H7 (cell line): ENCODE results near the gene EMX1. TPM values are rescaled to one million over a fixed set of nuclear protein-coding genes. Genes with fewer than 3 reads are reported as not detected.

Experiments
- DNase-seq: peaks from one replicate; pipeline ENCODE4 v3.0.0; 2012
- H3K27me3 ChIP-seq: 2 replicates; pipeline ENCODE4 v1.6.0; 2011; ENCODE audit warnings: mild to moderate bottlenecking, low read length; ENCODE audit not compliant: control insufficient read depth, insufficient read depth
- H3K36me3 ChIP-seq: replicated peaks from 2 replicates; pipeline ENCODE4 v1.5.1; 2011; ENCODE audit warnings: low read length; ENCODE audit not compliant: control insufficient read depth, insufficient read depth
- H3K4me3 ChIP-seq: 2 replicates; pipeline ENCODE4 v1.5.1; 2011; ENCODE audit warnings: low read depth, mild to moderate bottlenecking, control low read depth, low read length, moderate library complexity; ENCODE audit not compliant: insufficient read depth
- total RNA-seq: library from RNA; depleted of rRNA; stranded (reverse); fragments of >200 nt; shearing (Covaris generic); gene quantifications from 2 replicates; pipeline ENCODE4 v1.2.3, GENCODE V29; 2014

EMX1 gene
- total RNA-seq, 1 experiment from 2014 or later, result 0.28 TPM

DNA sequence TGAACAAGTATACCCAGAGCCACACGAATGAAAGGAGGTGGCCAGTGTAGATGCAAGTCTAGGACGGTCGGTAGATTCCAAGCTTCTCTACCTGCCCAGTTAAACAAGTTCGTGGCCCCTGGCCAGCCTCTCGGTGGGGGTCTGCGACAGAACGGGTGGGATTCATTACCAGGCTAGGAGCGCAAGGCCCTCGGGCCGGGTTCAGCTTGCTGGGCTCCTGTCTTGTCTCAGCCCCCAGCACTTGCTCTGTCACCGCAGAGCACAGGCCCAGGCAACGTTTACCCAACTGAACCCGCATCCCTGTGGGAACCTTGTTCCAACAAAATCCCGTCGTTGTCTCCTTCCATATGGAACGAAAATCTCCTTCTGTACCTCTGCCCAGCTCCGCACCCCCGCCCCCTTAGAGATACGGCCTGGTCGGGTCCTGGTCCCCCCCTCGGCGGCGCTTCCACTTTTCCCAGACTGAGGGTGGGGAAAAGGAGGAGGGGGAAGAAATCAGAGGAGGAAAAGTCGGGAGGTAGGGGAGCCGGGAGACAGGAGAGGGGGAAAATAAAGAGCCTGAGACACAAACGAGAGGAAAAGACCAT, 1.9 kb upstream of the EMX1 start:
- peaks cover 97% of the 10 kb centered on the region for H3K27me3 ChIP-seq
- H3K4me3 ChIP-seq, result peak overlapping the region; percentile 49
- H3K36me3 ChIP-seq, result no peaks in the 10 kb centered on the region
- DNase-seq, result peak; percentile 80

DNA sequence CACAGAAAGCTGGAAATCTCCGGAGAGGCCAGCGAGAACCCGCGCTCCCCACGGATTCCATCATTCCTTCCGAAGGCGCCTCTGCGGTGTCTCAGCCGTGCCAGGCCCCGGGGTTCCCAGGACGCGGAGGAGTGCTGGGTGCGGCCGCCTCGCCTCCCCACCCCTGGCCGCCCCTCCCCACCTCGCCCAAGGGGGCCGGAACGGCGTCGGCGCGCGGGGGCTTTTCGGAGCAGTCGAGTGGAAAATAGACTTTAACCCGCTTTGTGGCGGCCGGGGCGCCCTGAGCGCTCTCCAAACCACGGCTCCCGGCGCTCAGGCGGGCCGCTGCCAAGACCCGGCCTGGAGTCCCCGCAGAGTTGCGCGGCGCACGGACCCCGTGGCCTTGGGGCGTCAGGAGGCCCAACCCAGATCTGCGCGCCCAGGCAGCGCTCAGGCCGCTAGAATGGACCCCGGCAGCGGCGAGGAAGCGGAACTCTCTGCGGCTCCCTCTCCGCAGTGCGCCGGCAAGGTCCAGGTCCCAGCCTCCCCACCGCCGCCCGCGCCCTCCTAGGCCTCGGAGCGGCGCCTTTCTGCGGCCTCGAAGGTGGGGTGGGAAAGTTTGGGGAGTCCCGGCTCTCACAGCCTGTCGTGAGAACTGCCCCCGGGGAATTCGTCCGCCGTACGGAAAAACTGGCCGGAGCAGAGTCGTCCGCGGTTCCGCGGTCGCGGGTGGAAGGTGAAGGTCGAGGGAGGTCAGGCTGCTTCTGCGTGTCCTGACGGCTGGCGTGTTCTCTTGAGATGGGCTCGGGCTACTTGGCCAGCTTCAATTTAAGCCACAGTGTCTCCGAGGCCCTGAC, 1.2 kb upstream of the EMX1 start:
- H3K27me3 ChIP-seq, result peaks cover 98% of the 10 kb centered on the region
- no peaks in the 10 kb centered on the region for H3K36me3 ChIP-seq
- DNase-seq, result peak; percentile 93
- H3K4me3 ChIP-seq, result peak overlapping the region; percentile 49

DNA sequence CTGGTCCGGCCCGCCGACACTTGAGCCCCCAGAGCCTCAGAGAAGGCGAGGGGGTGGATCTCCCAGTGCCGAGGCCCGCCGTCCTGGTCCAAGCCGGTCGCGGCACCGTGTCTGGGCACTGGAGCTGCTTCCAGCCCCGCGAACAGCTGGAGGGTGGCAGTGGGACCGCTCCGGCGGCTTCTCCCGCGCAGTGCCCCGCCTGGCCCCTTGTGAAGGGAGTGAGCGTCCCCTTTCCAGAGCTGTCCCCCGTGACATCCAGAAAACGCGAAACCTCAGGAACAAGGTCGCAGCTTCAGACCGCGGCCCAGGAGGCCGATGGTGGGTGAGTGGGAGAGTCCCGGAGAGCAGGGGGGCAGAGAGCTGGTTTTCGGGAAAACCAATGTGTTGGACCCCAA, 579 bp upstream of the EMX1 start:
- peak overlapping the region; percentile 49 for H3K4me3 ChIP-seq
- peak; percentile 81 for DNase-seq
- H3K36me3 ChIP-seq, result no peaks in the 10 kb centered on the region
- H3K27me3 ChIP-seq, result peaks cover 98% of the 10 kb centered on the region

DNA sequence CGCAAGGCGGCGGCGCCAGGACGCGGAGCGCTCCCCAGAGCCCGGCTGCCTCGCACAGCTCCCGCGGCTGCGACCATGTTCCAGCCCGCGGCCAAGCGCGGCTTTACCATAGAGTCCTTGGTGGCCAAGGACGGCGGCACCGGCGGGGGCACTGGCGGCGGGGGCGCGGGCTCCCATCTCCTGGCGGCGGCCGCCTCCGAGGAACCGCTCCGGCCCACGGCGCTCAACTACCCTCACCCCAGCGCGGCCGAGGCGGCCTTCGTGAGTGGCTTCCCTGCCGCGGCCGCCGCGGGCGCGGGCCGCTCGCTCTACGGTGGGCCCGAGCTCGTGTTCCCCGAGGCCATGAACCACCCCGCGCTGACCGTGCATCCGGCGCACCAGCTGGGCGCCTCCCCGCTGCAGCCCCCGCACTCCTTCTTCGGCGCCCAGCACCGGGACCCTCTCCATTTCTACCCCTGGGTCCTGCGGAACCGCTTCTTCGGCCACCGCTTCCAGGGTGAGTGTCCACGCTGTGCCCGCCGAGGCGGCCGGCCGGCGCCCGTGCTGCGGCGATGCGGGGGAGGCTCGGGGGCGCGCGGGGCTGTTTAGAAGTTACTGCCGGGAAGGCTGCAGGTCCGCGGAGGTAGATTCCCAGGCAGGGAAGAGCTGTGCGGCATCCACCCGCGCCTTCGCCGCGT, 696 bp downstream of the EMX1 start:
- H3K4me3 ChIP-seq, result peak overlapping the region; percentile 31
- peaks cover 98% of the 10 kb centered on the region for H3K27me3 ChIP-seq
- DNase-seq, result peak; percentile 75
- no peaks in the 10 kb centered on the region for H3K36me3 ChIP-seq

DNA sequence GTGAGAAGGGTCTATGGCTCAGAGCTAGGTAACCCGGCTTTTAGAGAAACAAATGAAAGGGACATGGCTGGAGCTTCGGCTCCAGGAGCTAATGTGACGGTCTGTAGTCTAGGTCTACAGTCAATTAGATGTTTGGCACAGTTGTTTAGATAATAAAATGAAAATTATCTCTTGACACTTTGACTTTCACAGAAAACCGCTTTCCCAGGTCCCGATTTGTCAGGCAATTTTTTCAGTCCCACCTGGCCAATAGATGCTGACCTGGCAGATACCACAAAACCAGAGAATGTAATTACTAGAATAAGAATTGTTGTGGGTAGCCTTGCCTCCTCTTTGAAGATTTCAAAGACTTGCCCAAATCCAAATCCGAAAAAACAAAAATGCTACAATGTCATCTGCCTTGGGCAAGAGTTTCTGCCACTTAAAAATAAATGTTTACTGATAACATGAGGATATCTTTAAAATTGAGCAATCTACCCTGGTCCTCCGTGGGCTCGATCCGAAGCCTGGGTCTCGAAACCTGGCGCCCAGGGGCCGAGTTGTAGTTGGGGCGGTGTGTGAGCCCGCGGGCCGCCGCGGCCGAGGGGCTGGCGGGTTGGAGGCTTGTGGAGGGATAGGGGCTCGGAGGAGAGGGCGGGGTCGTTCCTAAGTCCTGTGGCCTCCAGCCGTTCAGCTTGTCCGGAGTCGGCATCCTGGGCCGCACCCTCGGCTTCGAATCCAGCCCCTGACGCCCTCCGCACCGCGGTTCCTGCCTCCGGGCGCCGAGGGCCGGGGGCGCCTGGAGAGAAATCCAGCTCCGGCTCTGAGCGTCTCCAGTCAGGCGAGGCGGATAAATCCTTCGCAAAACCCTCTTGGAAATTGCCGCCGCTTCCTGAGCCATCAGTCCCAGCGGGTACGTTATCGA, 2.3 kb downstream of the EMX1 start:
- no peaks in the 10 kb centered on the region for H3K36me3 ChIP-seq
- H3K4me3 ChIP-seq, result peak overlapping the region; percentile 20; the same call in 1 of the 2 replicates
- DNase-seq, result peak; percentile 86
- peaks cover 98% of the 10 kb centered on the region for H3K27me3 ChIP-seq

DNA sequence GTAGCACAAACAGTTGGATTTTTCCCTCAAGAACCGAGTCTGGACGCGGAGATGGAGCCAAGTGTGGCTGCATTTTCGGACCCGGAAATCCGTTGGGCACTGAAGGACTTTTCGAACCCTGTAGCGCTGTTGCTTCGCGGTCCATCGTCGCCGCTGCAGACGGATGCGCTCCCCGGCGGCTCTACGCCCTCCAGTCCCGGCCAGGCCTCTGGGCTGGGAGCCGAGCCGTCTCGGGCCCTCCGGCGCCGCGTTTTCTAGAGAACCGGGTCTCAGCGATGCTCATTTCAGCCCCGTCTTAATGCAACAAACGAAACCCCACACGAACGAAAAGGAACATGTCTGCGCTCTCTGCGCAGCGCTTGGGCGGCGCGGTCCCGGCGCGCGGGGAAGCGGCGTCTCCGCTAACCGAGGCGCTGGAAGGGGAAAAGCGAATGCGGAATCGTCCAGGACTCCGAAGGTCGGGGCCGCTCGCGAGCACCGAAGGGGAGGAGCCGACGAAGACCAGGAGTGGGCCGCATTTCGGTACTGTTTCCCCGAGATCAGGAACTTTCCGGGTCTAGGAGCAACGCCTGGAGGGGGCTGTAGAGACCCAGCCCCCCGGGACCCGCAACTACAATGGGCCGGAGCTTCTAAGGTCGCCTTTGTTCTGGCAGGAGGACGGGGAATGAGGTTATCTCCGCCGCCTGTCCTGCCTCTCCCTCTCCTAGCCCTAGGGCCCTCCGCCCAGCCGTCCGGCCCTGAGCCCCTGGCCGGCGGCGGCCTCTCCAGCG, 3.2 kb downstream of the EMX1 start:
- Histone ChIP-seq H3K27me3 (peaks cover 98% of the 10 kb centered on the region), H3K4me3 (peak overlapping the region; percentile 20; the same call in 1 of the 2 replicates), H3K36me3 (no peaks in the 10 kb centered on the region)
- DNase-seq, result peak; percentile 90

DNA sequence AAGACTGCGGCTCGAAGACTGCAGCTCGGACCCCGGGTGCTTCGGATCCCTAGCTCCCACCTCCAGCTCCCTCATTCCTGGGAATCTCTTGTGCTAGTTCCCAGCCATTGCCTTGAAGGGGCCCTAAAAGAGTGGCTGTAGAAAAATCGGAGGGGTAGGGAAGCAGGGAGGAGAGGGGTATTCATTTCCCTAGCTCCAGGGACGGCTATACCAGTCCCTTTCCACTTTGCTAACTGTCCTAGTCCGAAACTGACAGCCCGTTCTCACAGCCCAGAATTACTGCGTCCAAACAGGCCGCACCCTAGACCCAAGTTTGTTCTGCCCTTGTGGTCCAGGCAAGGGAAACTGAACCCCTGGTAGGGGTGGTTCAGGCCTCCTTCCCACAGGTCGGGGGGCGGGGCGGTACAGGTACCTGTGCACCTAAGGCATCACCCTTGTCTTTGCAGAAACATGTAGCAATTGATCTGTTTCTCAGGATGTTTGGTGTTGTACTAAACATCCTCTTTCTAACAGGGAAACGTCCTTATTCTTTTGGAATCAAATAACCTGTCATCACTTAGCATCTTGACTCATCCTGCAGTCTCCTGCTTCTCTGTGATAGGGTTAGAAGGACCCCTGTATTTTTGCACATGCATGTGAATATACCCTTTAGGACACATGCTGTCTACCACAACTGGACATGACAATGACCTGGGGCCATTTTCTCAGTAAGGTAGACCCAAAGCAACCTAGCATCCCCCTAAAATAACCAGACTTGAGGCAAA, 4.0 kb downstream of the EMX1 start:
- no peak overlapping the region for H3K4me3 ChIP-seq
- peak; percentile 61 for DNase-seq
- H3K27me3 ChIP-seq, result peaks cover 98% of the 10 kb centered on the region
- H3K36me3 ChIP-seq, result no peaks in the 10 kb centered on the region

DNA sequence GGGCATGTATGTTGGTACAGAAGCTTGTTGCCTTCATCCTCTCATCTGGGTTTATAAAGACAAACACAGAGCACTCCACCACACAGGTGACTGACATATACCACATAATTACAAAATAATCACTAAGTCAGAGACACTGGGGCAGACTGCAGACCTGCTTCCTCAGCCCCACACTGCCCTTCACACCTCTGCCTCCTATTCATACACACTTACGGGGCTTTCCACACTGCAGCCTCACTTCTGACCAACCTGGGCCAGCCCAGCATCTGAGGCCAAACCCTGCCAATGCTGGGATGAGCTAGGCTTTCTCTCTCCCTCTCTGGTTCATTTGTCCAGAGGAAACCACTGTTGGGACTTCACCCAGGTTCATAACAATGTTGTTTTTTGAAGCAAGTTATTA, 4.5 kb downstream of the EMX1 start:
- DNase-seq, result peak; percentile 31
- peaks cover 98% of the 10 kb centered on the region for H3K27me3 ChIP-seq
- H3K36me3 ChIP-seq, result no peaks in the 10 kb centered on the region
- H3K4me3 ChIP-seq, result no peak overlapping the region

DNA sequence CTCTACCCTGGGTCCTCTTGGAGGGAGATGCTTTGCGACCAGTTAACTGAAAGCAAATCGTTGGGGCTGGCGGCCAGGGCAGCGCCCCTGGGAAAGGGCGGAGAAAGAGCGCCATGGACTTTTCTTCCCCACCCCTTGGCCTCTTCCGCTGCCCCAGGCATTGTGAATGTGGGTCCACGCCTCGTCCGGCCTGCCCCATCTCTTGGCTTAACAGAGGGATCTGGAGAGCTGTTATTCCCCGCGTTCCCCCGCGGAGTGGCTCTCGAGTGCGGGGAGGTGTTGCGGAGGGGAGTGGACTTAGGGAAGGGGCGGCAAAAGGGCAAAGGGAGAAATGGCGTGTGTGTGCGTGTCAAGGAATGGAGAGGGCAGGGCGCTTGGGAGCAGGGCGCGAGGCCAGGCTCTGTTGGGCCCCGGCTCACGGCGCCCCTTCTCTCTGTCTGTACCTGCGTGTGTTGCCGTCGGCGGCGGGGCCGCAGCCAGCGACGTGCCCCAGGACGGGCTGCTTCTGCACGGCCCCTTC, 6.6 kb downstream of the EMX1 start:
- Histone ChIP-seq H3K4me3 (peak overlapping the region; percentile 19), H3K27me3 (peaks cover 100% of the 10 kb centered on the region), H3K36me3 (no peaks in the 10 kb centered on the region)
- peak; percentile 86 for DNase-seq

DNA sequence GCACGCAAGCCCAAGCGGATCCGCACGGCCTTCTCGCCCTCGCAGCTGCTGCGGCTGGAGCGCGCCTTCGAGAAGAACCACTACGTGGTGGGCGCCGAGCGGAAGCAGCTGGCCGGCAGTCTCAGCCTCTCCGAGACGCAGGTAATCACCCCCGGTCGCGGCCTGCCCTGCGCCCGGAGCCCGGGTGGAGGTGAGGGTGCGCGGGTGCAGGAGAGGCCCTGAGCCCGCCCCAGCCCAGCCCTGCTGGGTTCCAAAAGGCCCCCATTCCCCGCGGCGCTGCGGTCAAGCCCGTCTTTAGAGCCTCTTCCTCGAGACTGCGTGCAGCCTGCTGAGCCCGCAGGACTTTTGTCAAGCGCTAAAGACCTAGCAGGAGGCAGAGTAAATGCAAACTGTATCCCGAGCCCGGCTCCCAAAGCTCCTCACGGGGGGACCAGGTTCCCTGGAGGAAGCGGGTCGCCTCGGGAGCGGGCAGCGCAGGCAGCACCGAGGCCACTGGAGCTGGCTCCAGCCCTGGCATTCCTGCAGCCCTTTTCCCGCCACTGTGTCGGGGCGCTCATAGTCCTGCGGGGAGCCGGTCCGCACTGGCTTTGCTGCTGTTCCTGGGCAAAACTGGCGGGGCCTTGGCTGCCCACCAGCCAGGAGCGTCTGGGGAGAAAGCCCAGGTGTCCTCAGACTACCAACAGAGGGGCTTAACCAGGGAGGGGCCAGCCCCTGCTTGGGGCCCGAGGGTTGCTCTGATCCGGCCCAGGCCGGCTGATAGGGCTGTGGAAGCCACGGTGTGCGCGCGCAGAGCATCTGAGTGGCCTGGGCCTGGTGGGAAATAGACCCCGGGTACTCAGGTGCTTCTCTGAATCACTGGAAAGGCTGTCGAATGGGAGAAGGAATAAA, 7.3 kb downstream of the EMX1 start:
- H3K27me3 ChIP-seq, result peaks cover 100% of the 10 kb centered on the region
- peak; percentile 88 for DNase-seq

DNA sequence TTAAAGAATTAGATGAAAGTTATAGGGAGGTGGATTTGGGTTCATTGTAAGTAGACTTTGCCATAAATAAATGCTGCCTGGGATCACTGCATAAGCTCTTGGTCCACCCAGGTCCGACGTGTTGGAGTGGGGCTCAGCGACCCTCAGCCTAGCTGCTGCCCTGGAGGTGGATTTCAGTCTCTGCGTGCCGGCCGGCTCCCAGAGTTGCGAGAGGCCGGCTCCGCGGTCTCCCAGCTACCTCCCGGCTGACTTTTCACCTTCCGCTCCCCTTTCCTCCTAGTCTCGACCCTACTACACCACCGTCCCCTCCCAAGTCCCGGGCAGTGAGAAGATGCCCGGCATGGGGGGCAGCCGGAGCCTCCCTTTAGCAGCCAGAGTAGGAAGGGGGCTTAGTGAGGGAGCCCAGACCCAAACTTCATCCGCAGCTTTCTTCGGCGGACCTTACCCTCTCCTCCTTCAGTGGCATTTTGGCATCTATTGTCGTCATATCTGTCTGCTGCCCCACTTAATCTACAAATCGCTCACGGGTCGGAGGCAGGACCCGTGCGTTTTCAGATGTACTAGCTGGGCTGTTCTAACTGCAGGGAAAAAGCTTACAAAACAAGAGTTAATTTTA, 8.1 kb downstream of the EMX1 start:
- no peak overlapping the region for H3K4me3 ChIP-seq
- peaks cover 96% of the 10 kb centered on the region for H3K27me3 ChIP-seq
- peak; percentile 82 for DNase-seq
- no peaks in the 10 kb centered on the region for H3K36me3 ChIP-seq

More for the DNA sequence above, 7.3 kb downstream of the EMX1 start:
- H3K36me3 ChIP-seq, result no peaks in the 10 kb centered on the region
- peak overlapping the region; percentile 19 for H3K4me3 ChIP-seq

DNA sequence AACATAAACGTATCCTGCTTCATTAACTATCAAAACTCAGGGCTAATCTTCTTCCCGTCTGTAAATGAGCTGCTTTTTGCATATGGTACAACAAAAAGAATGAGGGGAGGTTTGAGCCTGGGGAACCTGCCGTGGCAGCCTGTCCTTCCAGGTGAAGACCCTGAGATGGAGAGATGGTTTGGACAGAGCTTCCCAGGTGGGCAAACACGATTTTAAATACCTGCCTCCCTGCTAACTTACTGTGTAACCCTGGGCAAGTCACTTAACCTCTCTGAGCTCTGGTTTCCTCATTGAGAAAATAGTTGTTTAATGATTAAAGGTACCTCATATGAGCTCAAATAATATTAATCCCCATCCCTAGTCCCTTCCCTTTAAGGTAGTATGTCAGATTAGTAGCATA, 9.0 kb downstream of the EMX1 start:
- DNase-seq, result peak; percentile 51
- peaks cover 90% of the 10 kb centered on the region for H3K27me3 ChIP-seq
- H3K36me3 ChIP-seq, result no peaks in the 10 kb centered on the region
- H3K4me3 ChIP-seq, result no peak overlapping the region
